ENCODE results near the gene ZNG1B.
"Not testable (repeated sequence)": the region's sequence is repeated elsewhere in the genome, so short reads cannot be mapped to it uniquely, and the experiment has no call there.

Gene ZNG1B

DNA sequence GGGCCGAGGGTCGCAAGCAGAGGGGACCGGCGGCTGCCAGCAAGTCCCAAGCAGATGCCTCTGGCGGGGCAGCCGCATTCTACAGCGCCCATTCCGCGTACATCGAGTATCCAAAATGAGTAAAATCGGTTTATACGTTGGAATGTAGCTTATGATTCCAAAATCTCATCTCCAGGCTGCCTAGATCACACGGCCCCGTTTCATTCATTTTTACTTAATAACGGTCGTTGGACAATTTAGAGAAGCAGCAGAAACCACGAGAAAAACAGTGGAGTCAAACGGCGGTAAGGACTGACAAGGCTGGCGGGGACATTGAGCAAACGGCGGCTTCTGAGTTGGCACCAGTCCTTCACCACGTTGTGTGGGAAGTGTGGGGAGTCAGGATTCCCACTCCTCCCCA lies 66.6 kb downstream of the ZNG1B start:
- peak; percentile 28 for DNase-seq

DNA sequence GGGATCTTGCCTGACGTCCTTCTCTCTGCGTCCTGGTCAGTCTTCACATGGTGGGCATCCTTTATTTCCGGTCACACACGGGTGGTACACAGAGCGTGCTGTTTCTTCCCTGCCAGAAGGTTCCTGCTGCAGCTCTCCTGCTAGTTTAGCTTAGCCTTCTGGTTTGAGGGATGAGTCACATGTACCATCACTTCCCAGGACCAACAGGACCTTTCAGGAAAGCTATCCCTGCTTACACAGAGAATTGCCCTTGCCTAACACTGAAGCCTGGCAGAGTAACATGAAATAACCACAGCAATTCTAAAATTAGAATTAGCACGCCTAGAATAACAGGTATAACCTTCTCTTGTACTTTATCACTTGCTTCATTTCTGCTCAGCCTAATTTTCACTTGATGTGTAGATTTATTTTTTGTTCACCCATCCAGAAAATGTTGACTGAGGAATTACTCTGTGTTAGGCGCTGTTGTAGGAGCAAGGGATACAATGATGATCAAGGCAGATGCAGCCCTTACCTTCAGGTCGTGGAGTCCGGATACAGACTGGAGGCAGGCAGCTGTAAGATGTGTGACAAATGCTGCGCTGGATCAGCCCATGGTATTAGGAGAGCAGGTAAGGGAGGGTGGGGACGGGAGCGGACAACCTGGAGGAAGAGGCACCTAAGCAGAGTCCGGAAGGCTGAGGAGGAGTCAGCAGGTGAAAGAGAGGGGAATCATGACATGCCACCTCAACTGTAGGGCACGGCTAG lies 70.1 kb downstream of the ZNG1B start:
- not testable (repeated sequence) for DNase-seq

DNA sequence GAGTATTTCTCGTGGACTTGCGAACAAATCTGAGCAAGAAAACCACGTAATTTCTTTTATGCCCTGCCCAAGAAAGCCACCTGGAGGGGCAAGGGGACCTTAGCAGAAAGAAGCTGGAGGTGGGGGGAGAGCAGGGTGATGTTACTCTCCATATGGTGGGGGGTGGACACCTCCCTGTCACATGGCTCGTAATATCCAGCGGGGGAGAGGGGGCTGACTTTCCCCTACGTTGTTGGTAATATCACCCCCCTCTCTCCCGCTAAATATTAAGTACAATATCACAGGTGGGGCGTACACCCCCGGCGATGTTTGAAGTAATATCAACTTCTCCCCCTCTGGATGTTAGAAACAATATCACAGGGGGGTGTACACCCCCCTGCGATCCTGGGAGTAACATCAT lies 70.7 kb downstream of the ZNG1B start:
- not testable (repeated sequence) for DNase-seq

DNA sequence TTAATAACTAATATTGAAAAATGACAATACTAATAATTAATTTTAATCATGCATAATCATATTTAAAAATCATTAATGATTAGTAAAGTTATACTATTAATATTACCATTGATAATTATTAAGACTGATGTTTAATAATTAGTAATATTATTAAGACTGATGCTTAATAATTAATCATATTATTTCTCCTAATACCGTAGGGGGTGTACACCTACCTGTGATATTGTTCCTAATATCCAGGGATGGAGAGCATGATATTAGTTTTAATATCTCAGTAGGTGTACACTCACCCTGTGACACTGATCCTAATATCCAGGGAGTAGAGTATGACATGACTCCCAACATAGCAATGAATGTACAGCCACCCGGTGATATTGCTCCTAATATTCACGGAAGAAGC lies 73.4 kb downstream of the ZNG1B start:
- not testable (repeated sequence) for DNase-seq

DNA sequence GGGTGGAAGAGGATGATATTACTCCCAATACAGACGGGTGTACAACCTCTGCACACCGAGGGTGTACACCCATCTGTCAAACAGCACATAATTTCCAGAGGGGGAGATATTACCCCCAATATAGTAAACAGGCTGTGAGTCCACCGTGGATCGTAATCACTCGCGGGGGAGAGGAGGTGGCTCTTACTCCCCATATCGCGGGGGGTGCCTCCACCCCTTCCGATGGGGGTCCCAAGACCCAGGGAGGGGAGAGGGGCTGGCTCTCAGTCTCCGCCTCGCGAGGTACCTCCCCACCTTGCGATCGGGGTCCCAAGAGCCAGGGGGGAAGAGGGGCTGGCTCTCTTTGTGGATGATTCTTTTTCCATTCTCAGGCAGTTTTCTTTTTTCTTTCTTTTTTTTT lies 74.4 kb downstream of the ZNG1B start:
- DNase-seq, result not testable (repeated sequence)

DNA sequence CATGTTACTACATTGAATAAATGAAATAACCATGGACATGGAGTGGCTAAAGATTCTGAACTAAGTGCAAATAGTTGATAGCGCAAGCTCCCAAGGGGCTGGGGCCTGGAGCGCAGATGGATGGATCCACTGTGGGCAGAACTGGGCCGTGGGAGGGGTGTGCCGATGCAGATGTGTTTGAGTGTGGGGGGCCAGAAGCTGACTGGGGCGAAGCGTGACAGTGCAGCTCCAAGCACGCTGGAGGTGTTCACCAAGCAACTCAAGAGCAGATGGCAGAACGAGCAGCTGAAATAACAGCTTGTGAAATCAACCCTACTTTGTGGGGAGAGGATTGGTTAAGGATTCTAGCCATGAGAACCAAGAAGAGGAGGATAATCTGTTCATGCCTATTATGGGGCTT lies 78.0 kb downstream of the ZNG1B start:
- DNase-seq, result not testable (repeated sequence)

DNA sequence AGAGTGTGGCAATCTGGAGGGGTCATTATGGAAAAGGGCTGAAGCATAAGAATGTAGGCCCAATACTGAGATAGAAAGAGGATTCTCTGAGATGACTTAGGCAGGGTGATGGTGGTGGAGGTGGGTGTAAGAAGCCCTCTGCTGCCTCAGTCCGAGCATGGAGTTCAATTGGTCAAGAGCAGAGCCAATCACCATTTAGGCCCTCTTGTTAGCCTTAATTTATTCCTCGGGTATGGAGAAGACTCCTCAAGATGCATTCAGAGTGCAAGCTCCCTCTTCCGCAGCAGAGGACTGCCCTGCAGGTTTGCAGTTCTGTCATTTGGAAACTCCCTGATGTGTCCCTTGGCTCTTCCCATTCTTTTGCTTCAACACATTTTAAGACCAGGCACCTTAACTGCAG lies 78.5 kb downstream of the ZNG1B start:
- not testable (repeated sequence) for DNase-seq

DNA sequence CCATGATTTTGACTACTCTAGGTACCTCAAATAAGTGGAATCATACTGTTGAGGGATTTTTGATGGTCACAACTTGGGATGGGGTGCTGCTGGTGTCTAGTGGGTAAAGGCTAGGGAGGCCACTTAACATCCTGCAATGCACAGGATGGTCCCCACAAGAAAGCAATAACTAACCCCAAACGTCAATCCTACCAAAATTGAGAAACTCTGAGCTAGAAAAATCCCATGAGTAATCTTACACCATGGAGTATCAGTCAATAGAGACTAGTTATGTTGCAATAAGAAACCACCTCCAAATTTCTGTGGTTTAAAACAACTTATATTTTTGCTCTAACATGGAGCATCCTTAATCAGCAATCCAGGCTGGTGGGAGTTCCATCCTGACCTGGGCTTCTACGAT lies 79.5 kb downstream of the ZNG1B start:
- not testable (repeated sequence) for DNase-seq

DNA sequence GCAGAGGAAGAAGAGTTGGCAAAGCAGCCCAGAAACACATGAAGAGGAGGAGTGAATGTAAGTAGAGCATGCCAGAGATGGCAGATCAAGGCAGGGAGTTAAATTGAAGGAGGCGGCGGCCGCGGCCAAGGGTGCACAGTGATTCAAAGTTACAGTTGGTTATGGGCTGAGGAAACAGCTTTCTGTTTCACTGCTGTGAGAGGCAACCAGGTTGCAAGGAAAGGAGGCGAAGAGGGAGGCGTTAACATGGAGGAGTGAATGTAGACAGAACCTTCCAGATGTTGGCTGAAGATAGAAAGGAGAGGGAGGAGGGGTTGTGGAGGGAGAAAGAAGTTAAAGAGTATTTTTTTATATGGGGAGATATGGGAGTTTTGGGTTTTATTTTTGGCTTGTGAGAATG lies 83.3 kb downstream of the ZNG1B start:
- not testable (repeated sequence) for DNase-seq

DNA sequence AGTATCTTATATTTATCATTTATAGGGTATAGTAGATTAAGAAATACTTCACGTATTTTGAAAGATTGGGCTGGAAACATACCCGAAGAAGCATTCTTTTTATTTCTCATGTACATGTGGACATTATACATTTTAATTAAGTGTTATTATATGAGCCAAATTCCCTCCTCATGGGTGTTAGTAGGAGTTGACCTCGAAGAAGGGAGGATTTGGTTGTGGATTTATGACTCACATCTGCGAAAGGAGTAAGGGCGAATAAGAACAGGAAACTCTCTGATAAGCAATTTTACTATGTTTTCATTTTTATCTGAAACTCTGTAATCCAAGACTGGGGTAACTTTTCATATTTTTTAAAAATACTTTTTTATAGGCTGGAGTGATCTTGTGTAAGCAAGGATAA lies 84.0 kb downstream of the ZNG1B start:
- DNase-seq, result not testable (repeated sequence)

DNA sequence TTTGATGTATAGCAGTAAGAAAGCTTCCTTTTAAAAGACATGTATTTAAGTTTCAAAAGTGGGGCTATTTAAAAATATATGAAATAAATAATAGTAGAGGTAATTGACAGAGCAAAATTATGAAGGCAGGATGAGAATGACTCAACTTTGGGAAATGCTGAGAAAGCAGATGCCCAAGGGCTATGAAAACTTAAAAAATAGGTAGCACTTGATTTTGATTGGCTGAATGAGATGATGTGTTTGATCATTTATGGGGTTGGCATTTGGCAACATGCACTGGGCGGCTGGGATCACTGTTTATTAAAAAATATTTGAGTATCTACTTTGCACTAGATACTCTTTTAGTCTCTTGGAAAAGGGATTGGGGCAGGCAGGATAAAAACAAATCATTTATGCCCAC lies 87.5 kb downstream of the ZNG1B start:
- not testable (repeated sequence) for DNase-seq

DNA sequence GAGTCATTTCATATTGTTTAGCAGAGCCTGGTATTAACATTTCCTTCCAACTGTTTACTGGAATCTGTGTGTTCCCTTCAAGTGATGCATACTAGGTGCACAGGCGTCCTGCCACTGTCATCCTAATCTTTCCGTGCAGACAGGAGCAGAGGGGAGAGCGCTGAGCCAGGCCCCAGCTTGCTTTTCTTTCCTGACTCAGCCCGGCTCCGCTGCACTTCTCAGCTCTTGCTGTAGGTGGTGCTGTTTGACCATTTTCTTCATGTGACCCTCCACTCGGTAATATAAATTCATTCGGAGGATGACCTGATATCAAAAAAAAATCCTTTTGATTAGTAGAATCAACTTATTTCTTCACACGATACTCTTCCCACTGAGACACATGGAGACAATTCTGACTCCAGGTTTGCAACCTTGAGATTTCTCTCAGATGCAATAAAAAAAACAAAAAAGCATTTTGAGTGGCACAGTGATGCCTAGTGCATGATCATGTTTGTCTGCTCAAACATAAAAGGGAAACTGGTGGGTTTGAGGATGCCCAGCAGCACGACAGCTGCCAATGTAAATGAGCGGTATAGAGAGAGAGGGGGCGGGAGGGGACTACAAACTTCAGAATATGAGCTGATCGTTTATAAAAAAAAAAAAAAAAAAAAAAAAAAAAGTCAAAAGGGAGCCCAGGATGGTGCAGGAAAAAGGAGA lies 90.0 kb downstream of the ZNG1B start:
- not testable (repeated sequence) for DNase-seq

DNA sequence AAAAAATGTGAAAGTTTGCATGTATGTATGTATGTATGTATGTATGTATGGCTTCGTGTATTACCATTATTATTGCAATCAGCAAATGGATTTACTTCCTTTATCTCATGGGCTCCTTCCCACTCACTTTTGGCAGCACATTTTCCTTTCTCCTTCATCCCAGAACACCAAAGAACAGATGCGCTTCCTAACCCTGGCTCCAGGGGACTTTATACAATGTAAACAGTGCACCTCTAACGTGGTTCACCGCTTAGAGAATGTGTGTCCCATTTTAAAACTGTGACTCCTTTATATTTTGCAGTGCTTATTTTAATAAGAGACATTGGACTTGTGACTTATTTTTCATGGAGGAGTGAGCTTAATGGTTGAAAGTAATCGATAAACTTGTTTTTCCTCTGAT lies 90.6 kb downstream of the ZNG1B start:
- not testable (repeated sequence) for DNase-seq

DNA sequence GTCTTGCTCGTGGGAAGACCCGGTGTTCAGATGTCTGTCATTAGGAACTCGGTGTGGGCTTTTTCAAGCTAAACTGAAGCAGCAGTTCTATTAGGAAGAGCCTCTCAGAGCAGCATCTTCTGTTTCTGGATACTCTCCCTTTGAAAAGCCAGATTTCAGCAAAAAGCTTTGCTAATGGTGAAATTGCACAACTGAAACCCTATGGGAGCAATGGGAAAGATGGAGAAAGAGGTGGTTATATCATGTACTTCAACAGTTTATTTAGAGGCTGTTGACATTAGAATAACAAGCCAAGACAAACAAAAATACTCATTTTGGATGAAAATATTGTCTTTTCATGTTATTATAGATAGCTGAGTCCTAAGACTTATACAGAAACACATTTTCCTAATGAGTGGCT lies 91.4 kb downstream of the ZNG1B start:
- DNase-seq, result not testable (repeated sequence)

DNA sequence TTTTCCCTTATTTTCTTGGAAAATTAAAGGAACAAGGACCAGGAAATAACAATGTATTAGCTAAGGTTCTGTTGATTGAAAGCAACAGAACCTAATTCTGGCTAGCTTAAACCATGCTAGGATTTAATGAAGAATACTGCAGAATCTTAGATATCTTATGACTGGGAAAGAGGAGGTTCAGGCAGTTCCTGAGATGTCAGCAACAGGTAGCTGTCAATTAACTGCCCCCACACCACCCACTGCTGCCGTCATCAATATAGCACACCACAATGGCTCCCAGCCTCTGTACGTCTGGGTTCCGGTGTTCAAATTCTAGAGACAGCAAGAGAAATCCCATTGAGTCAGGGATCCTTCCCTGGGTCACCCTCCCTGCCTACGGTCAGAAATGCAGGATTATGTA lies 95.5 kb downstream of the ZNG1B start:
- not testable (repeated sequence) for DNase-seq

DNA sequence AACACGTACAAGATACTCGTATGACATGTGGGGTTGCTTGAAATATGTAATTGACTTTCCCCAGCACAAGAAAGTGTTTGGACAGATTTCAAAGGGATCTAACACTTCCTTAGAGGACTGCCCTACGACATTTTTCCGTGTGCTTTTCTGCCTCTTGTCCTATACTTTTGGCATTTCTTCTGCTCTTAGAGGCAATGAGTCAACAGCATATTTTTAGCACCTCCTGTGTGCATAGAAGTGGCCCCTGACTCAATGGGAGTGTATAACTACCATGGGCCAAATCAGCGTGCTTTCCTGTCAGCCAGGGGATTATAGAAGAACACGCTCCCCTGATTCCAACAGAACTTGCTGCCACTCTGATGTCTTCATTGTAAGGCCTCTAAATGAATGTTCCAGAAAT lies 99.1 kb downstream of the ZNG1B start:
- not testable (repeated sequence) for DNase-seq

DNA sequence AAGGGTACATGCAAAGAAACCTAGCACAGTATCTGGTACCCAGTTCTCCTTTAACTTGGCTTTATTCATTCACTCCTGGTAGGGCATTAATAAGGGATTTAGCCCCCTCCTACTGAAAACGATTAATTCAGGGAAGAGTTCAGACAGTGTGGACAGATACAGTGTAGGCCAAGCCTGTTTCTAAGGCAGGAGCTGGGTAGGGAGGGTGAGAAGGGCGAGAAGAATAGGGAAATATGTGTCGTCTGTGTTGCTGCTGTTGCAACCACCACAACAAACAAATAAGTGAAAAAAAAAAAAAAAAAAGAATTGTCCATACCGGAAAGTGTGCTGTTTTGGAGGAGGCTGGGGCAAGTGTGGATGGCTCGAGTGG lies 103.3 kb downstream of the ZNG1B start:
- DNase-seq, result not testable (repeated sequence)

DNA sequence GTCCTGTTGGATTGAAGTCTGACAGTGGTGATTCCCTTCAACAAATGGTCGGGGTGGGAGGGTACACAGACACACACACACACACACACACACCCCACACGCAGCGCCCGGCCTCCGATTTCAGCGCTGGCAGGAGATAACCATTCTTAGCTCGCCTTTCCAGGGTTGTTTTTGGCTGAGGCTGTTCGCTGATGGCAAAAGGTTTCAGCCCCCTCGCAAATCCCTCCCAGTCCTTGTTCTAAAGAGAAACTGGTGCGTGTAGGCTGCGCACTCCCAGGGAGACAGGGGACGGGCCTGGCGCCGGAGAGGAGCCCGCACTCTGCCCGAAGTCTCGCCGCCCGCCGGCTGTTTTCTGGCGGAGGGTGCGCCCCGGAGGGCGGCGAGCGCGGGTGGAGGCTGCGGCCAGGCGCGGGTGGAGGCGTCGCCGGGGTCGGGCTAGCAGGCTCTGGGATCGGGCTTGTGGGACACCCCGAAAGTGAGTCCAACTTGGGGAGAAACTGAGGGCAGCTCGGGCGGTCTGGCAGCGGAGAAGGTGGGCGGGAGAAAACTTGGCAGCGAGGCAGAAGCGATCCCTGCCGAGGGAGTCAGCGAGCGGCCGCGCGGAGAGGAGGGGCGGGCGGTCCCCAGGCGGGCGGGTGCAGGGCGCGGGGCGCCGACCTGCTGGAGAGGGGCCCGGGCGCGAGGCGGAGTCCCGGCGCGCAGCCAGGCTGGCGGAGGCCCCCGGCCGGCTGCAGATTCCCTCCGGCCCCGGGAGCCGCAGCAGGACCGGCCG lies 103.9 kb downstream of the ZNG1B start:
- peak; percentile 11 for DNase-seq

DNA sequence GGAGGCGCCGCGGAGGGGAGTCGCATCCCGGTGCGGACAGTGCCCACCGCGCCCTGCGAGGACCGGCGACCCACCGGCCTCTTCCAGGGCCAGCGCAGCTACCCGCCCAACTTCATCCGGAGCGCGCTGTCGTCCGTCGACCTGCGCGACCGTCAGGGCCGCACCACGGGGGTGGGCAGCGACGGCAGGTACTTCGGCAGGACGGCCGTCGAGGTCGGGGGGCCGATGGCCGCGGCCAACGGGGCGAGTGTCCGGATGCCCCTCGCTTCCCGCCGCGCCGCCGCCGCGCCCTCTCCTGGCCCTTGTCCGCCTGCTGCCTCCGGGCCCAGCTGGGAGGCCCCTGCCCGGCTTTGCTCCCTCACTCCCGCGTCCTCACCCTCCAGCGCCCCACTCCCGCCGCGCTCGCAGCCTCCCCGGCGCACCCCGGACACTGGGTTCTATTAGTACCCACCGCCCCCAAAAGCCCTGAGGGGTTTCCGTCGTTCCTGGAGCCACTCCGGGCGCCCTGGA lies 104.5 kb downstream of the ZNG1B start:
- DNase-seq, result not testable (repeated sequence)

DNA sequence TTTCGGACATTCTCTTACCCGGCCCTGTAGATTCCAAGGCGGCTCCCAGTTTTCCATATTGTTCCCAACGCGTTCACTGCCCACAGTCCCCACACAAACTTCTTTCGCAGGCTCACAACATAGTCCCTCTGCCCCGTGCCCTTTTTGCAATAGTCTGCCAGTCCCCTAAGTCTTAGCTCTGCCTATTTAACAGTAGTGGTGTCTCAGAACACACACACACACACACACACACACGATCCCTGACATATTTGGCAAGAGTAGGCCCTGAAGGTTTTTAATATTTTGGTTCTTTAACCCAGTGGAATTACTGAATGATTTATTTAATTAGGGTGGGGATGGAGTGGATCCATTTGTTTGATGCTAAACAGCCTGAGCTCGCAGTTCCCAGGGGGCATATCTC lies 105.0 kb downstream of the ZNG1B start:
- DNase-seq, result not testable (repeated sequence)

Measured in inflammatory macrophage treated with lipopolysaccharide for 4 hours (primary cell).